Mesendoderm (in vitro differentiated cells): ENCODE data around the gene GOLGA7B. TPM values are rescaled to one million over a fixed set of nuclear protein-coding genes. Genes with fewer than 3 reads are reported as not detected.
A peak's percentile ranks its signal among the peaks of the same experiment; 100 is the strongest.

Experiments
- DNase-seq: peaks from one replicate; pipeline ENCODE4 v3.0.0; 2013
- H2AK5ac ChIP-seq: 2 replicates; pipeline ENCODE4 v1.6.1; 2013; ENCODE audit warnings: low read length, inconsistent platforms
- H2BK120ac ChIP-seq: 2 replicates; pipeline ENCODE4 v1.6.1; 2013; ENCODE audit warnings: low read depth, mild to moderate bottlenecking, low read length, moderate library complexity, mixed read lengths
- H2BK15ac ChIP-seq: replicated peaks from 2 replicates; pipeline ENCODE4 v1.6.1; 2013; ENCODE audit warnings: low read depth, mild to moderate bottlenecking, moderate library complexity
- H2BK5ac ChIP-seq: 2 replicates; pipeline ENCODE4 v1.6.1; 2013; ENCODE audit warnings: low read length, inconsistent platforms
- H3K18ac ChIP-seq: 2 replicates; pipeline ENCODE4 v1.6.1; 2013; ENCODE audit warnings: mild to moderate bottlenecking, low read length, mixed read lengths
- H3K23ac ChIP-seq: one replicate; pipeline ENCODE4 v1.6.1; 2013; ENCODE audit warnings: low read length
- H3K27ac ChIP-seq: 2 replicates; pipeline ENCODE4 v1.5.1; 2013; ENCODE audit warnings: low read depth, mild to moderate bottlenecking, inconsistent platforms, low read length, moderate library complexity
- H3K27me3 ChIP-seq: 2 replicates; pipeline ENCODE4 v1.6.1; 2013; ENCODE audit warnings: low read length, control low read depth, mild to moderate bottlenecking, inconsistent platforms; ENCODE audit not compliant: insufficient read depth, poor library complexity
- H3K36me3 ChIP-seq: 2 replicates; pipeline ENCODE4 v1.6.1; 2013; ENCODE audit warnings: low read length, inconsistent platforms; ENCODE audit not compliant: control insufficient read depth, insufficient read depth
- H3K4ac ChIP-seq: one replicate; pipeline ENCODE4 v1.6.1; 2013; ENCODE audit warnings: low read depth, mild to moderate bottlenecking, low read length, moderate library complexity
- H3K4me1 ChIP-seq: 2 replicates; pipeline ENCODE4 v1.6.1; 2013; ENCODE audit warnings: low read depth, low read length, inconsistent platforms; ENCODE audit not compliant: control insufficient read depth
- H3K4me2 ChIP-seq: 2 replicates; pipeline ENCODE4 v1.6.1; 2013; ENCODE audit warnings: low read length
- H3K4me3 ChIP-seq: 2 replicates; pipeline ENCODE4 v1.5.1; 2013; ENCODE audit warnings: mild to moderate bottlenecking, low read length
- H3K56ac ChIP-seq: one replicate; pipeline ENCODE4 v1.6.1; 2013; ENCODE audit warnings: low read length
- H3K79me1 ChIP-seq: 2 replicates; pipeline ENCODE4 v1.6.1; 2013; ENCODE audit warnings: low read length, inconsistent platforms
- H3K79me2 ChIP-seq: 2 replicates; pipeline ENCODE4 v1.6.1; 2013; ENCODE audit warnings: mild to moderate bottlenecking, low read length; ENCODE audit not compliant: control insufficient read depth, insufficient read depth
- H3K9ac ChIP-seq: 2 replicates; pipeline ENCODE4 v1.6.1; 2013; ENCODE audit warnings: low read length, inconsistent platforms
- H4K5ac ChIP-seq: one replicate; pipeline ENCODE4 v1.6.1; 2013; ENCODE audit warnings: low read length
- H4K8ac ChIP-seq: one replicate; pipeline ENCODE4 v1.6.1; 2013; ENCODE audit warnings: low read depth, mild to moderate bottlenecking, control low read depth, low read length, moderate library complexity
- WGBS: extraction: QIAGEN DNeasy Blood & Tissue Kit; methylation state at CpG from one replicate; pipeline ENCODE4 v1.1.7; 2013; ENCODE audit warnings: low lambda C conversion rate, missing lambda C conversion rate; ENCODE audit not compliant: insufficient coverage; ENCODE audit errors: extremely low coverage; 5-methylcytosine and 5-hydroxymethylcytosine counted together
- polyA plus RNA-seq, 2 experiments: library from polyadenylated mRNA; stranded (reverse); fragments of 200-250 nt; gene quantifications; one replicate each; pipeline ENCODE4 v1.2.3, GENCODE V29; 2013

Gene GOLGA7B
- 0.01 TPM for polyA plus RNA-seq (2013, experiment 1 of 2)
- 0.03 TPM for polyA plus RNA-seq (2013, experiment 2 of 2)

DNA sequence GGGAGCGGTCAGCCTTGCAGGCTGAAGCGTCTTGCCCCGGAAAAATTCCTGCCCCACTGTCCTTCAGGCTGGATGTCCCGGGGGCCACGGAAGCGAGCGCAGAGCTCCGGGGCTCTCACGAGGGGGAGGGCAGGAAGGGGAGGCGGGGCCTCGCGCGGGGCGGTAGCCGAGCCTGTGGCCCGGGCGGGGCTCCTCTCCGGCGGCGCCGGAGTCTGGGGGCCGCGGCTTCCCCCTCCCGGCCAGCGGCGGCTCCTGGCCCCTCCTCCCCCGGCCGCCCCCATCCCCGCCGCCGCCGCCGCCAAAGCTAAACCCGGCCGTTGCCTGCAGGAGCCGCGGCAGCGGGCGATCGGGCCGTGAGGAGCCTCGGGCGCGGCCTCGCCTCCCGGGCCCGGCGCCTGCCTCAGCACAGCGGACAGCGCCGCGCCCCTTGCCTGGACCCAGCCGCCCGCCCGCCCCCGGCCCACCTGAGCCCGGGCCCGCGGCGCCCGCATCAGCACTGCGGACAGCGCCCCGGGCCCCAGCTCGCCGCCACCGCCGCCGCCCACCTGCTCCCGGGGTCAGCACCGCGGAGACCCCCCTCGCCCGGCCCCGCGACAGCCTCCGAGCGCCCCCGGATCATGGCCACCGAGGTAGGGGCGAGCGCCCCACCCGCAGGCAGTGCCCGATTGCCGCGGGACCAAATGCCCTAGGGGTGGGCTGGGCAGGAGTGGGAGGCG is at the start of gene GOLGA7B:
Gene GOLGA7B (plus strand): TSS at position 157 of the 716 bp plus-strand sequence. CDS start 461 bp downstream, at position 618.
- H3K23ac ChIP-seq = no peak within 1 kb of the TSS
- H3K79me2 ChIP-seq = no peaks in the 10 kb centered on the region
- peak; percentile 81 for DNase-seq
- no peak within 1 kb of the TSS for H3K9ac ChIP-seq
- H3K36me3 ChIP-seq = no peaks in the 10 kb centered on the region
- no peak within 1 kb of the TSS for H2BK15ac ChIP-seq
- H4K5ac ChIP-seq = no peak within 1 kb of the TSS
- WGBS = no CpG with 5 or more reads among the region's 87 CpGs
- H2BK5ac ChIP-seq = no peak within 1 kb of the TSS
- H3K79me1 ChIP-seq = no peaks in the 10 kb centered on the region
- no peak within 1 kb of the TSS for H3K18ac ChIP-seq
- H3K4me1 ChIP-seq = no peaks in the 10 kb centered on the region
- no peak within 1 kb of the TSS for H3K27ac ChIP-seq
- peaks cover 3% of the 10 kb centered on the region for H3K27me3 ChIP-seq
- no peak within 1 kb of the TSS for H4K8ac ChIP-seq
- no peak within 1 kb of the TSS for H2BK120ac ChIP-seq
- no peak within 1 kb of the TSS for H2AK5ac ChIP-seq
- peak within 1 kb of the TSS; percentile 26 for H3K4me3 ChIP-seq
- peak within 1 kb of the TSS; percentile 71 for H3K4me2 ChIP-seq
- no peak within 1 kb of the TSS for H3K56ac ChIP-seq
- H3K4ac ChIP-seq = no peak within 1 kb of the TSS

DNA sequence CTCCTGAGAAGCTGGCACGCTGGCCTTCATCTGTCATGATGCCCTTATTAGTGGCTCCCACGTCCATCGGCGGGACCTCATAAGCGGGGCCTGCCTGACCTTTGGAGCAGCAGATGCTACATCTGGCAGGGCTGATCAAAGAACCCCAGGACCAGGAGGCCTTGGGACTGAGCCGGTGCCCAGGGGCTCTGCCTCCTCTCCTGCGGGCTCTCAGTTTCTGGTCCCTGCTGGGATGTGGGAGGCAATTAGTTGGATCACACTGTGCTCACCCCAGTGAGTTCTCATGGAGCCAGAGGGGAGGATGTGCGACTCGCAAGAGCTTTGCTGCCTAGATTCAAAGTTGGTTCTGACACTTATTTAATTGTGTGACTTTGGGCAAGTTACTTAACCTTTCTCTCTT is 49.2 kb upstream of the GOLGA7B start:
- Histone ChIP-seq H3K4me1 (no peaks in the 10 kb centered on the region), H2BK5ac (no peak overlapping the region), H4K8ac (no peak overlapping the region), H2BK15ac (no peak overlapping the region), H3K23ac (no peak overlapping the region), H3K56ac (no peak overlapping the region), H3K36me3 (no peaks in the 10 kb centered on the region), H3K4me3 (no peak overlapping the region), H3K79me2 (no peaks in the 10 kb centered on the region), H2AK5ac (no peak overlapping the region), H2BK120ac (no peak overlapping the region), H3K4me2 (no peak overlapping the region), H3K18ac (no peak overlapping the region), H3K9ac (no peak overlapping the region), H4K5ac (no peak overlapping the region), H3K27me3 (no peaks in the 10 kb centered on the region), H3K79me1 (no peaks in the 10 kb centered on the region), H3K4ac (no peak overlapping the region), H3K27ac (no peak overlapping the region)
- no CpG with 5 or more reads among the region's 9 CpGs for WGBS
- DNase-seq = no peak

DNA sequence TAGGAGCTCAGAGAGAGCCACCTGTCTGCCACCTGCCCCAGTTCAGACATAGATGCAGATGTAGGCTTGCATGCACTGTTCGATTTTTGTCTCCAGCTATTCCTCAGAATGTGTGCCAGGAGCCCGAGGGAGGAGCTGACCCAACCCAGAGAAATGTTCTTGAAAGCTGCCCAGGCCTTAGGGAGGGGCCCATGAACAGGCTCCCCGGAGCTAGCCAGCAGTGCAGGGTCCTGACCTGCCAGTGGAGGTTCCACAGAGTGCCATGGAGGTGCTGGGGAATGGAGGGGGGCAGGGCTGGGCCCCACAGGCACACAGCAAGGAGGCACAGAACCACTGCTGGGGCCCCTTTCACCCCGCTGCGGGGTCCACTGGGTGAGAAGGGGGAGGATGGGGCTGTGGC is 48.2 kb upstream of the GOLGA7B start:
- H3K27me3 ChIP-seq = no peaks in the 10 kb centered on the region
- H3K23ac ChIP-seq = no peak overlapping the region
- no peak overlapping the region for H3K27ac ChIP-seq
- no peak overlapping the region for H3K18ac ChIP-seq
- H2BK5ac ChIP-seq = no peak overlapping the region
- no peak overlapping the region for H3K56ac ChIP-seq
- no peaks in the 10 kb centered on the region for H3K79me2 ChIP-seq
- H4K8ac ChIP-seq = no peak overlapping the region
- H3K79me1 ChIP-seq = no peaks in the 10 kb centered on the region
- no peak overlapping the region for H3K4me2 ChIP-seq
- no peak overlapping the region for H2AK5ac ChIP-seq
- no peak overlapping the region for H2BK120ac ChIP-seq
- no peak overlapping the region for H3K4me3 ChIP-seq
- no peak overlapping the region for H4K5ac ChIP-seq
- no peak overlapping the region for H3K4ac ChIP-seq
- WGBS = no CpG with 5 or more reads among the region's 5 CpGs
- no peak overlapping the region for H3K9ac ChIP-seq
- H3K4me1 ChIP-seq = no peaks in the 10 kb centered on the region
- H2BK15ac ChIP-seq = no peak overlapping the region
- no peaks in the 10 kb centered on the region for H3K36me3 ChIP-seq
- no peak for DNase-seq

DNA sequence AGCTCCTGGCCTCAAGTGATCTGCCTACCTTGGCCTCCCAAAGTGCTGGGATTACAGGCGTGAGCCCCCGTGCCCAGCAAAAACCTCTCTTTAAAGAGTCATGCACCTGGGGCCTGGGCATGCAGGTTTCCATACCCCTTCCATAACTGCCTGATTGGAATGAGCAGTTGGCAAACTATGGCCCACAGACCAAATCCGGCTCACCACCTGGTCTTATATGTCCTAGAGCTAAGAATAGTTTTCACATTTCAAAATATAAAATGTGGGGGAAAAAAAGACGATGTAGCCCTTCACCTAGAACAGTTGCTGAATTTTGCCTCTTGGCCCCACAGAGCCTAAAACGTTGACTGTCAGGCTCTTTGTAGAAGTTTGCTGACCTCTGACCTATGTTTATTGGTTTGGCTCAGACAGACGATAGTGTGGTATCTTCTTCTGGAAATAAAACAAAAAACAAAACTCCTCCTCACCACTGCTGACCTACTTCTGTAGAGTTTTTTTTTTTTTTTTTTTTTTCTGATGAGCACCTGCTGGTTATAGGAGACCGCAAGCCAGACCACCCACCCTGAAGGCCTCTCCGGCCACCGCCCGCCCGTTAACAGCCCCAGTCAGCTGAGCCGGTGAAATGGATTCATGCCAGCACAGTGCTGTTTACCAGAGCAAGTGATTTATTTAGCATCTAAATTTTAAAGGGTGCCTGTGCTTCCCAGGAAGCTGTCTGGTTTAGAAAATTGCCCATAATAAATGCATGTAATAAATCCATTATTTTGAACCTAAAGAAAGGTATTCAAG is 44.4 kb upstream of the GOLGA7B start:
- no peaks in the 10 kb centered on the region for H3K36me3 ChIP-seq
- H2BK15ac ChIP-seq = no peak overlapping the region
- no CpG with 5 or more reads among the region's 12 CpGs for WGBS
- no peak overlapping the region for H3K4me2 ChIP-seq
- no peak overlapping the region for H2AK5ac ChIP-seq
- no peak overlapping the region for H3K4me3 ChIP-seq
- no peaks in the 10 kb centered on the region for H3K4me1 ChIP-seq
- H4K8ac ChIP-seq = no peak overlapping the region
- H3K9ac ChIP-seq = no peak overlapping the region
- no peak overlapping the region for H4K5ac ChIP-seq
- no peak overlapping the region for H3K27ac ChIP-seq
- H3K27me3 ChIP-seq = no peaks in the 10 kb centered on the region
- no peaks in the 10 kb centered on the region for H3K79me2 ChIP-seq
- H3K56ac ChIP-seq = no peak overlapping the region
- H3K79me1 ChIP-seq = no peaks in the 10 kb centered on the region
- H2BK5ac ChIP-seq = no peak overlapping the region
- H3K18ac ChIP-seq = no peak overlapping the region
- H2BK120ac ChIP-seq = no peak overlapping the region
- DNase-seq = no peak
- no peak overlapping the region for H3K4ac ChIP-seq
- H3K23ac ChIP-seq = no peak overlapping the region

DNA sequence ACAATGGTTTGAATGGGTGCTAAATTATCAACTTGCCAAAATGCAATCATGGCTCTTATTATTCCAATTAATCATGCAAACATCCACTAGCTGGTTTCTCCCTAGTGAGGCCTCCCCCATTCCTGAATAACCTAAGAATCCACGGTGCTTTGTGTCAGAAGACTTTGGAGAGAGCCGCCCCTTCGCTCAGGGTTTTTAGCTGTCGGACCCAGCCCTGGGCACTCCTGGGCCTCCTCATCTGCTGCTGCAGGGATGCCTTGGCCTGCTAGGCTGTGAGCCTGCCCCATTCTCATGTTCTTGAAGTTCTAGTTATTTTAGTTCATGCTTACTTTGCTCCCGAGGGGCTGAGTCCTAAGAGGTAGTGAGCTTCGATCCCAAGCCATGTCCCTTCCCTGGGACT is 43.7 kb upstream of the GOLGA7B start:
- Histone ChIP-seq H3K79me1 (no peaks in the 10 kb centered on the region), H3K4ac (no peak overlapping the region), H3K18ac (no peak overlapping the region), H2BK15ac (no peak overlapping the region), H3K36me3 (no peaks in the 10 kb centered on the region), H3K4me1 (no peaks in the 10 kb centered on the region), H3K9ac (no peak overlapping the region), H3K79me2 (no peaks in the 10 kb centered on the region), H4K5ac (no peak overlapping the region), H2AK5ac (no peak overlapping the region), H3K4me2 (no peak overlapping the region), H4K8ac (no peak overlapping the region), H3K4me3 (no peak overlapping the region), H3K56ac (no peak overlapping the region), H2BK5ac (no peak overlapping the region), H3K27me3 (no peaks in the 10 kb centered on the region), H3K23ac (no peak overlapping the region), H2BK120ac (no peak overlapping the region), H3K27ac (no peak overlapping the region)
- DNase-seq = no peak
- WGBS = no CpG with 5 or more reads among the region's 6 CpGs
